HG03175 (cell line): ENCODE data around the gene MMD2.

Source experiments
- ATAC-seq: cut with Tn5 transposase; IDR thresholded peaks from one replicate; pipeline ENCODE4 v1.9.1; 2021; ENCODE audit warnings: mild to moderate bottlenecking, moderate library complexity; ENCODE audit not compliant: unreplicated experiment

Gene MMD2

DNA sequence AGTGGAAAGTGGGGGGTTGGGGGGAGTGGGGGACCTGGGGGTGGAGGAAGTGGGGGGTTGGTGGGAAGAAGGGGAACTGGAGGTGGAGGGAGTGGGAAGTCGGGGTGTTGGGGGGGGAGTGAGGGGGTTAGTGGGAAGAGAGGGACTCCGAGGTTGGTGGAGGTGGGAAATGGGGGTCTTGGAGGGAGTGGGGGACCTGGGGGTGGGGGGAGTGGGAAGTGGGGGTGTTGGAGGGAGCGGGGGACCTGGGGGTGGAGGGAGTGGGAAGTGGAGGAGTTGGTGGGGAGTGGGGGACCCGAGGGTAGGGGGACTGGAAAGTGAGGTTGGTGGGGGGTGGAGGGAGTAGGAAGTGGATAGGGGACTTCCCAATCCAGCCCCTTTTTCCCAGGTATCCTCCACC lies 906 bp upstream of the MMD2 start:
- ATAC-seq = no peak

DNA sequence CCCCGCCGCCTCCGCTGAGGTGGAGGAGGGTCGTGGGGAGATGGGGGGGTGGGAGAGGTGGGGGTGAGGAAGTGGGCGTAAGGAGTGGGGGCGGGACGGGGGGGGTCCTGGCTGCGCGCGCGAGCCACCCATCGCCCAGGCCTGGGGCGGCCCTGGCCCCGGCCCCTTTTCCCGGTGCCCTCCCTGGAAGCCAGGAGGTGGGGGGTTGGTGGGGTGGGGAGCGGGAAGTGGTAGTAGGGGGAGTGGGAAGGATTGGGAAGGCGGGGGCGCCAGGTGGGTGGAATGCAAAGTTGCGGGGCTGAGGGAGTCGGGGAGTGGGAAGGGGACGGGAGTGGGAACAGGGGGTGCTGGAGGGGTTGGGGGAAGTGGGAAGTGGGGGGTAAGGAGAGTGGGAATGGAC lies 319 bp upstream of the MMD2 start:
- no peak for ATAC-seq

DNA sequence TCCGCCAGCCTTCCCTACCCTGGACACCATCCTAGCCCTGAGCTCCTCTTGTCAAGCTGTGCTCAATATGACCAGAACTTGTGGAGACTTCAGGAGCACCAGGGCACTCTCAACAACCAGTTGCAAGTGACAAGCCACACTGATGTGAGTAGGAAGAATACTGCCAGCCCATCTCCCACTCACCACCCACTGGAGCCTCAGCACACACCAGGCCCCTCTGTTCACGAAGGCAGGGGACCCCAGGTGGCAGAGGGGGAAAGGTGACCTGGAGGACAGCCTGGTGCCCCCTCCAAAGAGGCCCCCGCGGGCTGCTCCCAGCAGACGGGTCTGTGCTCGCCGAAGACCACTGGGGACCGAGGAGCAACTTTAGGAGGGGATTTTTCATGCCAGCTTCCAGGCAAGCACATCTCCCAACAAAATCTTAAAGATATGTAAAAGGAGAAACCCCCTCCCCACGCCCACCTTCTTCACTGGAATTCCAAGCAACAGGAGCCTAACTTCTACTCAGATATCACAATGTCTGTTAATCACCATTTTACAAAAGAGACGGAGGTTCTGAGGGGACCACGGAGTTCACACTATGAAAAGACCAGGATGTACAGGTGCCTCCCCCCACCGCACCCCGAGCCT lies 1.0 kb downstream of the MMD2 start:
- ATAC-seq = no peak

DNA sequence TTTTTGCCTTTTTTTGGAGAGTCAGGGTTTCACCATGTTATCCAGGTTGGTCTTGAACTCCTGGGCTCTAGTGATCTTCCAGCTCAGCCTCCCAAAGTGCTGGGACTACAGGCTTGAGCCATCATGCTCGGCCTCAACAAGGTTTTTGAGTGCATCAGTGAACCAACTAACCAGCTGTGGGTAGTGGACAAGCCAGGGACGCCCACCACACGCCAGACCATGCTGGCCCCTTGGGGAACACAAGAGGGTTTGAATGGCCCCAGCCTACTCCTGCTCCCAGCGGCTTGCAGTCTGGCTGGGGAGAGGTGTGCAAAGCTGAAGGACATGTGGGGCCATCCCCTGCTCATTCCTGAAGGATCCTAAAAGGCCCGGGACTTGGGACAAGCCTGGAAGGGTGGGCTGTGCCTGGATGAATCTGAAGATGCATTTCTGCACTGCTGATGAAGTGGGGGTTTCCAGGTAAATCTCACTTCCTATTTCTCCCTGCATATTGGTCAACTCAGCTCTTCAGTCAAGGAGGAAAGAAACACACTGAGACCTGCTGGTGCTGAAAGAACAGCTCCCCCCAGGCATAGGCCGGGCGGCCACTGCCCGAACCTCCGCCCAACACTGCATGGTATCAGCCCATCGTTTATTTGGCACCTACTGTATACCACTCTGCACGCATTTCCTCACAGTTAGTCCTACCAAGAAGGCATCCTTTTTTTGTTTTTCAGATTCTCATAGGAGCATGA lies 6.9 kb downstream of the MMD2 start:
- no peak for ATAC-seq

DNA sequence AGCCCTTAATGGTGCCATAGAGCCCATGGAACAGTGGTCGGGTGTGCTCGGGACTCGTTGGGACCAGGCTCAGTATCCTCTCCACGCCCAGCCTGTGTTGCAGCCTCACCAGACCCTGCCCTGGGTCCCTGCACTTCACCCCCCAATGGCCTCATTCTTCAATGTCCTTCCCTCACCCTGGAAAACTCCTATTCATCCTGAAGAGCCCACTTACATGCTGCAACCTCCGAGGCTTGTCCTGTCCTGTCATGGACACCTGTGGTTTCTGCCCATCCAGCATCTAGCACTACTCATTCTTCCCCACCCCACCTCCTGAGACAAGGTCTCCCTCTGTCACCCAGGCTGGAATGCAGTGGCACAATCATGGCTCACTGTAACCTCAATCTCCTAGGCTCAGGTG lies 7.7 kb downstream of the MMD2 start:
- no peak for ATAC-seq

DNA sequence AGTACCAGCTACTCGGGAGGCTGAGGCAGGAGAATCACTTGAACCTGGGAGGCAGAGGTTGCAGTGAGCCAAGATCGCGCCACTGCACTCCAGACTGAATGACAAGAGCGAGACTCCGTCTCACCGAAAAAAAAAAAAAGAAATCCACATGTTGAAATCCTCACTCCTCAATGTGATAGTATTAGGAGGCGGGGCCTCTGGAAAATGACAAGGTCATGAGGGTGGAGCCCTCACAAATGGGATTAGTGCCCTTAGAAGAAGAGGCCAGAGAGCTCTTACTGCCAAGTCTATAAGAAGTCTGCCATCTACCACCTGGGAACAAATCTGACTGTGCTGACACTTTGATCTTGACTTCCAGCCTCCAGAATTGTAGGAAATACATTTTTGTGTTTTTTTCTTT lies 10.6 kb downstream of the MMD2 start:
- no peak for ATAC-seq

DNA sequence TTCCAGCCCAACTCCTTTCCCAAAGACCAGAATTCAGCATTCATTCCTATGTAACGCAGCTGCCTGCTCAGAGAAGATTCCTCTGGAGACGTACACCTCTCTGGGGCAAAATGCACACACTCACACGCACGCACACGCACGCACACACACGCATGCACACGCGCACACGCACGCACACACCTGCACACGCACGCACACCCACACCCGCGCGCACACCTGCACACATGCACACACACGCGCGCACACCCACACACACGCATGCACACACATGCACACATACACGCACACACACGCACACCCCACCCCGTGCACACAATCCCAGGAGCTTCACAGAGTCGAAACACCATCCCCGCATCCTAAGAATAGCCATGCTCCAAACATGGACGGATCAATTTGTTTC lies 13.0 kb downstream of the MMD2 start:
- ATAC-seq = no peak

DNA sequence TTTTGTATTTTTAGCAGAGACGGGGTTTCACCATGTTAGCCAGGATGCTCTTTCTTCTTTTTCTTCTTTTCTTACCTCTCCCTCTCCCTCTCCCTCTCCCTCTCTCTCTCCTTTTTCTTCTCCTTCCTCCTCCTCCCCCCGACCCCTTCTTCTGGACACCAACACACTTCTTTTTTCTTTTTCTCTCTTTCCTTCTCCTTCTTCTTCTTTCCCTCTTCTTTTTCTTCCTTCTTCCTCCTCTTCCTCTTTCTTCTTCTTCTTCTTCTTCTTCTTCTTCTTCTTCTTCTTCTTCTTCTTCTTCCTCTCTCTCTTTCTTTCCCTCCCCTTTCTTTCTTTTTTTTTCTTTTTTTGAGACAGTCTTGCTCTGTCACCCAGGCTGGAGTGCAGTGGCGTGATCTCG lies 14.0 kb downstream of the MMD2 start:
- no peak for ATAC-seq

DNA sequence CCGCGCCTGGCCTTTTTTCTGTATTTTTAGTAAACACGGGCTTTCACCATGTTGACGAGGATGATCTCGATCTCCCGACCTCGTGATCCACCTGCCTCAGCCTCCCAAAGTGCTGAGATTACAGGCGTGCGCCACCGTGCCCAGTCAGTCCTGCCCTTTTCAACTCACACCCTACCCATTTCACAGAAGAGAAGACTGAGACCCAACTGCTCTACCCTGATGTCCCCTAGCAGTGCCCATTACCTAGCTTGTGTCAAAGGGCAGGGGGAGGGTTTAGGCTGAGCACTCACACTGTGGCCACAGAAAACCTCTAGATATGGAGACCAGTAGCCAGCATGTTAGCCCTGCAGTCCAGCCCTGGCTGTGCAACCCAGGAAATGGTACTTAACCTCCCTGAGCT lies 15.7 kb downstream of the MMD2 start:
- ATAC-seq = no peak

DNA sequence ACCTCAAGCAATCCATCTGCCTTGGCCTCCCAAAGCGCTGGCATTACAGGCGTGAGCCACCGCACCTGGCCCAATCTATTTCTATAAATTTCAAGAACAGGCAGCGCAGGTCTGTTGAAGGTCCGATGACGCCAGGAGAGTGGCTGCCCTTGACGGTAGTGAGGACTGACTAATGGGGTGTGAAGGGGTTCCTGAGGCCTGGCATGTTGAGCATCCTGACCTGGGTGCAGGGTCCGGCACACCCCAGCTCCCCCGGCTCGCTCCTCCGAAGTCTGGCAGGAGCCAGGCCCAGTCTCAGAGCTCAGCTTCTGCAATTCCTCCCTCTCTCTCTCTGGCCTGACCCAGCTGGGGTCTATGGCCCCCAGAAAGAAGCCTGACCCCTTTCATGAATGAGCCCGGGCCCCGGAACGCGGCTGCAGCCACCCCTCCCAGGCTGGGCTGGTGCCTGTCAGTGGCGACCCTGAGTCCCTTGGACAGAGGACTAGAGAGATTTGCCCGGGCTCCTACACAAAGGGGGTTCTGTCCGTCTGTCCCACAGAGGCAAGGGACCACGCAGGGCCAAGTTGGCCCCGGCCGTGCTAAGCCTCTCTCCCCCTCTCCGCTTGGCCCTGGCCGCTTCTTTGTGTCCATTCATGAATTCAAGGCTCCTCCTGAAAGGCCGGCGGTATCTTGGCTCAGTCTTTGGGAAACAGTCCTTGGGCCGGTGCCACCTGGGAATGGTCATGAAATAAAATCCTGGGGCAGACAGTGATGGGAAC lies 18.8 kb downstream of the MMD2 start:
- no peak for ATAC-seq

DNA sequence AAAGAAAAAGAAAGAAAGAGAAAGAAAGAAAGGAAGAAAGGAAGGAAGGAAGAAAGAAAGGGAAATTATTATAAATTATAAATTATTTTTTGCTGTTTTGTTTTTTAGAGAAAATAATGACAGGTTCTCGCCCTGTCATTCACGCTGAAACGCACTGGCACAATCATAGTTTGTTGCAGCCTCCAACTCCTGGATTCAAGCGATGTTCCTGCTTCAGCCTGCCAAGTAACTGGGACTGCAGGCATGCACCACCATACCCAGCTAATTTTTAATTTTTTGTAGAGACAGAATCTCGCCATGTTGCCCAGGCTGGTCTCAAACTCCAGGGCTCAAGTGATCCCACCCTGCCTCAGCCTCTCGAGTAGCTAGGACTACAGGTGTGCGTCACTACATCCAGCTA lies 21.6 kb downstream of the MMD2 start:
- ATAC-seq = no peak

DNA sequence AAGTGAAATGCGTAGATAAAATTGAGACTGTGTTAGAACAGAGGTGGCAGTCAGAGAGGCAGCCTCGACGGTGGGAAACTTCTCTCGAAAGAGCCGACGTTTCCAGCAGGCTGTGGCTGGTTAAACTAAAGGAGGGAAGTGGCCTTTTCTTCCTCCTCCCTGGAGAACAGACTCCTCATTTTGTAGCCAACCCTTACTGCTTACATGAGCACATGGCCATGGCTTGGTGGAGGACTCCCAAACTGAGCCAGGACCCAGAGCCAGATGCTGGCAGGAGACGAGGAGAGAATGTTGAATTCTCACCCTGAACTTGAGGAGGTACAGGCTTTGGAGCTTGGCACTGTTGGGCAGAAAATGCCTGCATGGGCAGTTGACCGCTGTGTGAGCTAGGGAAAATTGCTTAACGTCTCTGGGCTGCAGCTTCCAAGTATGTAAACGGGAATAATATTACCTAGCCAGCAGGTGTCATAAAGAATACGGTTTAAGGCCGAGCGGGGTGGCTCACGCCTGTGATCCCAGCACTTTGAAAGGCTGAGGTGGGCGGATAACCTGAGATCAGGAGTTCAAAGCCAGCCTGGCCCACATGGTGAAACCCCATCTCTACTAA lies 24.5 kb downstream of the MMD2 start:
- no peak for ATAC-seq

DNA sequence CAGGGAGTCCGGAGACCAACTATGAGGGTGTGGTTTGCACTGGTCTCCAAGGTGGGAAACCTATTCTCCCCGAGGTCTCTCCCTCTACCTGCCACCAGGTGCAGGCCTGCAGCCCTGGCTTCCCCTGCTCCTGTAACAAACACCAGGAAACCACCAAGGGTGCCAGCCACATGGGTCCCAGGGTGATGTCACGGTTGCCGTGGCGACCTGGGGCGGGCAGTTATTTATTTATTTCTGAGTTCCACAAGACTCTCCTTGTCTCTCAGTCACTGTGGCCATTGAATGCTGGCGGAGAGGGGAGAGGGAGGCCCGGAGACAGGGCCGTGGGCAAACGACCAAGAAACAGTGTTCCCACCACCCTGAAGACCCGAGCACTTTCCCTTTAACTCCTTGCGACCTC lies 27.0 kb downstream of the MMD2 start:
- ATAC-seq = no peak

DNA sequence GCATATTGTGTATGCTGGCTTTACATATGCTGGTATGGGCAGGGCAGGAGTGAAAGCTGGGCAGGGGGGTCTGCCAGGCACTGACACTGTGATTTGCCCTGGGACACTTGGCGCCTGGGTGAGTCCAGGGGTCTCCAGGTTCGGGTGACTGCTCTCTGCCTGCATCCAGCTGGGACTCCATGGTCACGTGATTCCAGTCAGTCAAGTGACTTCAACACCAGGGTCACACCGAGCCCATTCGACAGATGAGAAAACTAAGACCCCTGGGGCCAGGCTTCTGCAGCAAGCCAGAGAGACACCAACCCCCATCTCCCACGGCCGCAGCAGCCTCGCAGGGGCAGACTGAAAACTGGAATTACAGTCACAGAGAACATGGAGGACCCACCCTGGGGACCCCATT lies 30.0 kb downstream of the MMD2 start:
- no peak for ATAC-seq

DNA sequence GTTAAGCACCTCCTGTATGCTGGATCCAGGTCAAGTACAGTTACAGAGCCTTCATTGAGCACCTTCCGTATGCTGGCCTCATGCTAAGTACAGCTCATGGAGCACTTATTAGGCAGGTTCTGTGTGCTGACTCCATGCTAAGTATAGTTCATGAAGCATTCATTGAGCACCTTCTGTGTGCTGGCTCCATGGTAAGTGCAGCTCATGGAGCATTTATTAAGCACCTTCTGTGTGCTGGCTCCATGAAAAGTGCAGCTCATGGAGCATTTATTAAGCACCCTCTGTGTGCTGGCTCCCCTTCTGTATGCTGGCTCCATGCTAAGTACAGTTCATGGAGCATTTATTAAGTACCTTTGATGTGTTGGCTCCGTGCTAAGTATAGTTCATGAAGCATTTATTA lies 30.5 kb downstream of the MMD2 start:
- no peak for ATAC-seq

DNA sequence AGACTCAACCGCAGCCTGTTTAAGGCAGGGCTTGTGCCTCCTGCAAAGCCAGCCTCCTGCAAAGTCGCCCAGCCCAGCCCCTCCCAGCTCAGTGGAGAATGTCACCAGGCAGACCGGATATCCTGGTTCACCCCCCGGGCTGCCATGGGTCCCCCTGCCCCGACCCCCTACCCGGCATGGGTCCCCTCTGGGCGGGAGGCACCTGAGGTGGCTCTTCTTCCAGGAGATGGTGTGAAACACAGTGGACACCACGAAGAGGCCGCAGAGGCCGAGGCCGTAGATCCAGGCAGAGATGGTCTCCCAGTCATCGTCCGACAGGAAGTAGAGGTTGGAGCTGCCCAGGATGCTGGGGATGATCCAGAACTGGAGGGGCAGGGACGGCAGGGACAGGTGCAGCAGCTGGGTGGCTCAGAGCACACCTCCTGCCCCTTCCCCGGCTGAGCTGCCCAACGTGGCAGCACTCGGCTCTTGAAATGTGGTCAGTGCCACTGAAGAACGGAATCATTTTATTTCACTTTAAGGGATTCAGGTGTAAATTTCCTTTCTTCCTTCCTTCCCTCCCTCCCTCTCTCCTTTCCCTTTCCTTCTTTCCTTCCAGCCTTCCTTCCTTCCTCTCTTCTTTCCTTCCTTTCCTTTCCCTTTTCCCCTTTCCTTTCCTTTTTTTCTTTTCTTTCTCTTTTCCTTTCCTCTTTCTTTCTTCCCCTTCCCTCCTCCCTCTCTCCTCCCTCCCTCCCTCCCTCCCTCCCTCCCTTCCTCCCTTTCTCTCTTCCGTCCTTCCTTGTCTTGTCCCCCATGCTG lies 38.8 kb downstream of the MMD2 start:
- ATAC-seq = no peak

DNA sequence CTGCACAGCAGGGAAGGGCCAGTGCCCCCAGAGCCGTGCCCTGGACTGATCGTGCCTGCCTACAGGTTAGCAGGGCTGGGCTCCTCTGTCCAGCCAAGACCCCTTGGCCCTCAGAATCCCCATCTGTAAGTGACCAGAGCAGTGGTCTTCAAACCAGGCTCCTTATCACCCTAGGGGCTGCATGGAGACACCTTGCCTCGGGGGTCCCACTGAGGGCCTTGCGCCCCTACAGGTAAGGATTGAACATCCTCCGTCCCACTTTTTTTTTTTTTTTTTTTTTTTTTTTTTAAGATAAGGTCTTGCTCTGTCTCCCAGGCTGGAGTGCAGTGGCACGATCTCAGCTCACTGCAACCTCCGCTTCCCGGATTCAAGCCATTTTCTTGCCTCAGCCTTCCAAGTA lies 42.9 kb downstream of the MMD2 start:
- ATAC-seq = no peak

DNA sequence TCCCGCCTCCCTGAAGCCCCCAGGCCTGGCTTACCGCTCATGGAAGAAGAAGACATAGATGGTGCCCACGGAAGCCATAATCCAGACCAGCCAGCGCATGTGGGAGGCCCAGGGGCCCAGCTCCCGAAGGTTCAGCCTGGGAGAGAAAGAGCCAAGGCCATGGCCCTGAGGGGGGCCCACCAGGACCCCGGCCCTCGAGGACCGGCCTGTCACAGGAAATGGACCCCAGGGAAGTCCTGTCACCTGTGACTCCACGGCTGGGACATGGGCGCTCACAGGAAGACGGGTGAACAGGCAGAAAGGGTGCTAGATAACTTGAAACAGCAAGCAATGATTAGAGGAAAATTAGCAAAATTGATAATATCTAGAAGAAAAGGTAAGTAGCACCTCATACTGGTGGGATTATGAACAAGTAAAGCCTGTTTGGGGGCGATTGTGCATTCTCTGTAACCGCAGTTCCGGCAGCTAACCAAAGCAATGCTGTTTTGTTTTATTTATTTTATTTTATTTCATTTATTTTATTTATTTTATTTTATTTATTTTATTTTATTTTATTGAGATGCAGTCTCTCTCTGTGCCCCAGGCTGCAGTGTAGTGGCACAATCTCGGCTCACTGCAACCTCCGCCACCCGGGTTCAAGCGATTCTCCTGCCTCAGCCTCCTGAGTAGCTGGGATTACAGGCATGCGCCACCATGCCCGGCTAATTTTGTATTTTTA lies 47.7 kb downstream of the MMD2 start:
- no peak for ATAC-seq

DNA sequence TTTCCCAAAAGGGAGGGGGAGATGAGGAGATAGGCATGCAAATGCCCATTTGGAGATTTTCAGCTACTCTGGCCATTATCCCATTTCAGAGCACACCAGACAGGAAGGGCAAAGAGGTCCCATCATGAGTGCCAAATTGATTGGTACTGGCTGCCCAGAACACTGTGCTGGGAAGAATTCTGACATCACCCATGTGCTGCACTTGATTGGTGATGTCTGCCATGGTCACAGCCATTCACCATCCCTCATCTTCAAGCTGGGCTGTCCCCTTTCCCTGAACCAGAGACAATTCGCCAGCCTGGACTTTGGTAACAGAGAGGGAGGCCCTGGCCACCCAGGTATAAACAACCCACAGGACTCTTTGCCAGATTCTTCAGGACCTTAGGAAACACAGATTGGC lies 52.3 kb downstream of the MMD2 start:
- no peak for ATAC-seq

DNA sequence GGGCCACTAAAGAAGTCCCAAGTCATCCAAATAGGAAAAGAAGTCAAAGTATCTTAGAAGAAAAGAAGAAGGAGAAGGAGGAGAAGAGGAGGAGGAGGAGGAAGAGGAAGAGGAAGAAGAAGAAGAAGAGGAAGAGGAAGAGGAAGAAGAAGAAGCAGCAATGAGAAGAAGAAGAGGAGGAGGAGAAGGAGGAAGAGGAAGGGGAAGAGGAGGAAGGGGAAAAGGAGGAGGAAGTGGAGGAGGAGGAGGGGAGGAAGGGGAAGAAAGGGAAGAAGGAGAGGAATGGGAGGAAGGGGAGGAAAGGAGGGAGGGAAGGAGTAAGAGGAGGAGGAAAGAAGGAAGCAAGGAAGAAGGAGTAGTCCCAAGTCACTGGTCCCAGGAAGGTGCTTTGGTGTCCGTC lies 53.8 kb downstream of the MMD2 start:
- no peak for ATAC-seq
